GM12878 (cell line): ENCODE results near the gene LY6G5B. TPM values are rescaled to one million over a fixed set of nuclear protein-coding genes. Genes with fewer than 3 reads are reported as not detected.

ENCODE experiments used
- ATAC-seq: fragments of 200-7000 bp; cut with Tn5 transposase; 3 replicates; pipeline ENCODE4 v1.9.1; 2020; ENCODE audit warnings: mild to moderate bottlenecking, moderate library complexity
- BruUV-seq: library from RNA; stranded (reverse); fragments of 400-500 nt; replicated peaks from 2 replicates; lab custom pipeline; 2021; lab: Mats Ljungman, UMichigan
- CTCF ChIA-PET: fragments of 300-600 bp; sonication (Branson Sonifier 250); formaldehyde crosslinking; extraction: SDS; loops from one replicate; lab custom pipeline; 2021; ENCODE audit warnings: inconsistent platforms; lab: Yijun Ruan, JAX
- POLR2A ChIA-PET: fragments of 350-600 bp; formaldehyde crosslinking; extraction: SDS; loops from one replicate; lab custom pipeline; 2021; ENCODE audit warnings: inconsistent platforms; lab: Charles Lee
- RAD21 ChIA-PET: fragments of 300-600 bp; sonication (Branson Sonifier 250); formaldehyde crosslinking; loops from one replicate; lab custom pipeline; 2023; ENCODE audit warnings: antibody characterized with exemption; ENCODE audit not compliant: unreplicated experiment; lab: Charles Lee
- SMC1A ChIA-PET: fragments of 300-600 bp; sonication (Branson Sonifier 250); formaldehyde crosslinking; loops from one replicate; lab custom pipeline; 2023; ENCODE audit not compliant: unreplicated experiment, uncharacterized antibody; lab: Charles Lee
- DNase-seq: peaks from one replicate; pipeline ENCODE4 v3.0.0-alpha.2; 2011; ENCODE audit warnings: low read depth, low spot score
- FAIRE-seq: peaks from 3 replicates; lab custom pipeline; 2011; peaks lifted over from hg19 to GRCh38; lab: Jason Lieb, UNC
- H2AFZ ChIP-seq: 2 replicates; pipeline ENCODE4 v1.6.0; 2011; ENCODE audit warnings: low read depth, low read length, control low read depth; ENCODE audit not compliant: control insufficient read depth
- H3K27ac ChIP-seq: 2 replicates; pipeline ENCODE4 v1.5.1; 2011; ENCODE audit warnings: control low read depth; ENCODE audit not compliant: control insufficient read depth, insufficient read depth
- H3K27me3 ChIP-seq, 2 experiments: replicated peaks in 1 of 2; 2 replicates each; pipeline versions ENCODE4 v1.6.0 to v1.6.1; 2011; ENCODE audit warnings: low read length in 1 of 2; ENCODE audit not compliant: control insufficient read depth in 2 of 2, insufficient read depth in 2 of 2
- H3K36me3 ChIP-seq, 2 experiments: 2 replicates each; pipeline ENCODE4 v1.5.1; 2011; ENCODE audit warnings: low read length in 1 of 2; ENCODE audit not compliant: control insufficient read depth in 2 of 2, insufficient read depth in 2 of 2
- H3K4me1 ChIP-seq: 2 replicates; pipeline ENCODE4 v1.6.1; 2011; ENCODE audit warnings: mild to moderate bottlenecking, low read length, moderate library complexity, mixed read lengths; ENCODE audit not compliant: control insufficient read depth, insufficient read depth
- H3K4me2 ChIP-seq: 2 replicates; pipeline ENCODE4 v1.6.0; 2011; ENCODE audit warnings: control low read depth; ENCODE audit not compliant: control insufficient read depth, insufficient read depth
- H3K4me3 ChIP-seq: fragments of 200-600 bp; sonication (generic); 2 replicates; pipeline ENCODE4 v1.5.1; 2016
- H3K79me2 ChIP-seq: 2 replicates; pipeline ENCODE4 v1.6.0; 2011; ENCODE audit warnings: low read length; ENCODE audit not compliant: control insufficient read depth, insufficient read depth
- H3K9ac ChIP-seq: 2 replicates; pipeline ENCODE4 v1.8.0; 2011; ENCODE audit warnings: low read length, control low read depth, mixed read lengths; ENCODE audit not compliant: control insufficient read depth, insufficient read depth
- H3K9me3 ChIP-seq: replicated peaks from 3 replicates; pipeline ENCODE4 v1.5.1; 2011; ENCODE audit warnings: mild to moderate bottlenecking, low read length; ENCODE audit not compliant: control insufficient read depth, insufficient read depth
- H4K20me1 ChIP-seq: 2 replicates; pipeline ENCODE4 v1.6.0; 2011; ENCODE audit not compliant: control insufficient read depth, insufficient read depth
- ASH2L ChIP-seq: fragments of 300-600, 200-600 bp; sonication (generic); IDR thresholded peaks from 2 replicates; pipeline ENCODE4 v1.6.1; 2017; ENCODE audit warnings: low read depth, mild to moderate bottlenecking, borderline replicate concordance
- CREB1 ChIP-seq: IDR thresholded peaks from 2 replicates; pipeline ENCODE4 v1.6.1; 2012; ENCODE audit warnings: low read depth, mild to moderate bottlenecking, inconsistent platforms
- CREM ChIP-seq: IDR thresholded peaks from 2 replicates; pipeline ENCODE4 v1.6.1; 2014; ENCODE audit warnings: antibody characterized with exemption, low read depth
- NR2C1 ChIP-seq: fragments of 450-650 bp; IDR thresholded peaks from 2 replicates; pipeline ENCODE4 v1.6.1; 2017; ENCODE audit warnings: antibody characterized with exemption, mild to moderate bottlenecking, moderate library complexity
- NR2F1 ChIP-seq: fragments of 450-650 bp; conservative IDR thresholded peaks from 2 replicates; pipeline ENCODE4 v1.6.1; 2017; ENCODE audit warnings: mild to moderate bottlenecking
- RELA ChIP-seq: fragments of 450-650 bp; IDR thresholded peaks from 2 replicates; pipeline ENCODE4 v1.8.0; 2014; ENCODE audit warnings: borderline replicate concordance; ENCODE audit not compliant: partially characterized antibody
- SMC3 ChIP-seq: IDR thresholded peaks from 2 replicates; pipeline ENCODE4 v1.6.1; 2011; ENCODE audit warnings: low read length, improper control_type of control experiment, borderline replicate concordance
- SUPT20H ChIP-seq: IDR thresholded peaks from 2 replicates; pipeline ENCODE4 v1.6.1; 2011; ENCODE audit warnings: low read depth, mild to moderate bottlenecking, low read length, moderate library complexity, borderline replicate concordance; ENCODE audit not compliant: control insufficient read depth
- SUZ12 ChIP-seq: fragments of 200-600 bp; sonication (generic); IDR thresholded peaks from one replicate; pipeline ENCODE4 v1.6.1; 2018; ENCODE audit warnings: antibody characterized with exemption, mild to moderate bottlenecking; ENCODE audit not compliant: unreplicated experiment
- TCF12 ChIP-seq: IDR thresholded peaks from 2 replicates; pipeline ENCODE4 v1.6.1; 2011; ENCODE audit warnings: low read depth, mild to moderate bottlenecking, low read length
- ZNF217 ChIP-seq: fragments of 450-650 bp; IDR thresholded peaks from 2 replicates; pipeline ENCODE4 v1.6.1; 2017; ENCODE audit warnings: antibody characterized with exemption, mild to moderate bottlenecking
- WGBS: methylation state at CpG from one replicate; pipeline ENCODE4 v1.1.6; 2016; ENCODE audit warnings: low lambda C conversion rate; ENCODE audit not compliant: insufficient replicate concordance, insufficient coverage; ENCODE audit errors: missing lambda C conversion rate; 5-methylcytosine and 5-hydroxymethylcytosine counted together
- in situ Hi-C: fragments of 300-500 bp; cut with MboI; formaldehyde crosslinking; loops from 9 replicates; pipeline ENCODE4 v1.14.3; 2018; ENCODE audit warnings: mixed read lengths
- intact Hi-C: fragments of 100-400 bp; cut with micrococcal nuclease; formaldehyde crosslinking; loops from one replicate; pipeline ENCODE4 v1.14.2; 2022; ENCODE audit not compliant: unreplicated experiment
- polyA plus RNA-seq, 11 experiments: library from polyadenylated mRNA; depleted of rRNA in 4 of 11; unstranded in 6 of 11; stranded (reverse) in 5 of 11; fragments of >200 nt; fragmentation: Nextera tagmentation in 4 of 11; fragmentation: Illumina TruSeq in 1 of 11; extraction: Ambion mirVana in 4 of 11; extraction: Trizol in 1 of 11; gene quantifications; 1 replicate in 1 of 11; 2 replicates in 10 of 11; pipeline versions ENCODE4 v1.2.1 to v1.2.3, GENCODE V29; 2011 to 2016; ENCODE audit warnings: inconsistent platforms in 2 of 11, missing spikeins in 2 of 11, low read depth in 1 of 11
- total RNA-seq, 4 experiments: library from RNA; depleted of rRNA in 3 of 4; stranded (reverse); fragments of >200 nt in 3 of 4; fragmentation: Illumina TruSeq in 1 of 4; extraction: Trizol in 1 of 4; gene quantifications; 2 replicates each; pipeline versions ENCODE4 v1.2.1 to v1.2.3, GENCODE V29; 2013 to 2021
- TF ChIP-seq, protein P1 (sequence below), 3 experiments: IDR thresholded peaks in 2 of 3; conservative IDR thresholded peaks in 1 of 3; 2 replicates each; pipeline ENCODE4 v1.5.1; 2011; ENCODE audit warnings: low read depth in 3 of 3, low read length in 3 of 3, mild to moderate bottlenecking in 3 of 3, control low read depth in 2 of 3, moderate library complexity in 2 of 3, inconsistent platforms in 1 of 3, mixed read lengths in 1 of 3; ENCODE audit not compliant: control insufficient read depth in 2 of 3, insufficient read depth in 1 of 3; ENCODE audit errors: extremely low read depth in 1 of 3
- TF ChIP-seq, protein P2 (sequence below): IDR thresholded peaks from 2 replicates; pipeline ENCODE4 v1.6.1; 2012; ENCODE audit warnings: low read depth, low read length, improper control_type of control experiment

Gene LY6G5B
- total and polyA plus RNA-seq, 10 of the 15 experiments (the other 5 are each of a cell fraction or from before 2014, with no cell fraction given): 3.2 to 16.5 (median 7.5) TPM

DNA sequence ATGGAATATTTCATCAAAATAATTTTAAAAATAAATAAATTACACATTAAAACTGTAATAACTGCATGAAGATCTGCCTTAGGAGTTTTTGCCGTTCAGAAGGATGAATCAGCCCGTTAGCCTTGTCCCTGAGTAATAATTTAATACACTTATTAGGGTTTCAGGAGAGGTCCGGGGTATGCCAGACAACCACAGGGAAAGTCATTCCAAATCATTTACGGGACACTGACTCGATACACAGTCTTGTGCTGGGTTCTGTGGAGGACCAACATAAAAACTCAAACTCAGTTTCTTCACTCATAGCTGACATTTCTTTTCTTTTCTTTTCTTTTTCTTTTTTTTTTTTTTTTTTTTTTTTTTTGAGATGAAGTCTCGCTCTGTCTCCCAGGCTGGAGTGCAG is 36.2 kb downstream of the LY6G5B start (continued):
- TF ChIP-seq, protein P1, sequence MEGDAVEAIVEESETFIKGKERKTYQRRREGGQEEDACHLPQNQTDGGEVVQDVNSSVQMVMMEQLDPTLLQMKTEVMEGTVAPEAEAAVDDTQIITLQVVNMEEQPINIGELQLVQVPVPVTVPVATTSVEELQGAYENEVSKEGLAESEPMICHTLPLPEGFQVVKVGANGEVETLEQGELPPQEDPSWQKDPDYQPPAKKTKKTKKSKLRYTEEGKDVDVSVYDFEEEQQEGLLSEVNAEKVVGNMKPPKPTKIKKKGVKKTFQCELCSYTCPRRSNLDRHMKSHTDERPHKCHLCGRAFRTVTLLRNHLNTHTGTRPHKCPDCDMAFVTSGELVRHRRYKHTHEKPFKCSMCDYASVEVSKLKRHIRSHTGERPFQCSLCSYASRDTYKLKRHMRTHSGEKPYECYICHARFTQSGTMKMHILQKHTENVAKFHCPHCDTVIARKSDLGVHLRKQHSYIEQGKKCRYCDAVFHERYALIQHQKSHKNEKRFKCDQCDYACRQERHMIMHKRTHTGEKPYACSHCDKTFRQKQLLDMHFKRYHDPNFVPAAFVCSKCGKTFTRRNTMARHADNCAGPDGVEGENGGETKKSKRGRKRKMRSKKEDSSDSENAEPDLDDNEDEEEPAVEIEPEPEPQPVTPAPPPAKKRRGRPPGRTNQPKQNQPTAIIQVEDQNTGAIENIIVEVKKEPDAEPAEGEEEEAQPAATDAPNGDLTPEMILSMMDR (IDR thresholded peaks at IDR 0.05 in 2 of 3, conservative IDR thresholded peaks at IDR 0.05 in 1 of 3; ENCODE audit: control insufficient read depth in 2 of 3, extremely low read depth in 1 of 3, insufficient read depth in 1 of 3, low read depth in 3 of 3, low read length in 3 of 3): no peak
- TF ChIP-seq SUZ12 (no peak), RELA (no peak), ASH2L (no peak)

DNA sequence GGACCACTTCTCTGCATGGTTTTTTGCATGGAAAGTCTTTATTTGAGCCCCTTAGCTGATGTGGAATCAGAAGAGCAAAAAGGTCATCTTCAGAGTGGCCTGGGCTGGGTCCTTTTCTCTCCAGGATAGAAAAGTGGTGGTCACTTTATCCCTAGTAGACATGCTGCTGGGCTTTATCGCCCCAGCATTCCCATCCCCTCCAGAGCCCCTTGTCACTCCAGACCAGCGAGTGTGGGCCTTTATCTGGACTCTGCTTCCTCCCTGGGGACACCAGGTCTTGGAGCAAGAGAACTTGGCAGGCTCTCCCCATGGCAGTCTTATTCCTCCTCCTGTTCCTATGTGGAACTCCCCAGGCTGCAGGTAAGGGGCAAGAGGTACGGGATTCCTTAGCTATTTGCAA is 36.8 kb downstream of the LY6G5B start, which contains the start of gene LY6G6F:
TSS of gene LY6G6F (plus strand) at position 268 of the 400 bp plus-strand sequence. CDS start at position 309, 41 bp downstream.
- peaks cover 11% of the 10 kb centered on the region for H3K79me2 ChIP-seq
- H3K27ac ChIP-seq: no peak within 1 kb of the TSS
- ChIA-PET SMC1A (interaction anchor here (0.6 to 0.7 kb wide), 2 partner anchors 13 to 18 kb away, joined by 3 read pairs; no protein-coding TSS in a partner anchor), RAD21 (interaction anchor here (0.6 kb wide), 1 partner anchor 223 kb away, joined by 3 read pairs; no protein-coding TSS in a partner anchor), CTCF (interaction anchor here (0.9 to 1.1 kb wide), 2 partner anchors 13 to 63 kb away, joined by 3 to 5 read pairs; no protein-coding TSS in a partner anchor), POLR2A (interaction anchor here (0.5 to 1.2 kb wide), 2 partner anchors 25 to 87 kb away, joined by 3 read pairs; no protein-coding TSS in a partner anchor)
- TF ChIP-seq NR2C1: no peak
- TF ChIP-seq SMC3: no peak
- TF ChIP-seq SUPT20H: no peak
- TF ChIP-seq, protein P2, sequence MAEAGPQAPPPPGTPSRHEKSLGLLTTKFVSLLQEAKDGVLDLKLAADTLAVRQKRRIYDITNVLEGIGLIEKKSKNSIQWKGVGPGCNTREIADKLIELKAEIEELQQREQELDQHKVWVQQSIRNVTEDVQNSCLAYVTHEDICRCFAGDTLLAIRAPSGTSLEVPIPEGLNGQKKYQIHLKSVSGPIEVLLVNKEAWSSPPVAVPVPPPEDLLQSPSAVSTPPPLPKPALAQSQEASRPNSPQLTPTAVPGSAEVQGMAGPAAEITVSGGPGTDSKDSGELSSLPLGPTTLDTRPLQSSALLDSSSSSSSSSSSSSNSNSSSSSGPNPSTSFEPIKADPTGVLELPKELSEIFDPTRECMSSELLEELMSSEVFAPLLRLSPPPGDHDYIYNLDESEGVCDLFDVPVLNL: no peak
- no peak for TF ChIP-seq NR2F1
- TF ChIP-seq CREB1: no peak
- TF ChIP-seq CREM: no peak
- no peak for TF ChIP-seq TCF12
- no peak for TF ChIP-seq ZNF217
- no TSS peak for BruUV-seq
- intact Hi-C loops (no loop called here), in situ Hi-C loops (no loop called here)
- DNase-seq (no peak), FAIRE-seq (no peak), ATAC-seq (no peak)
- H3K4me3 ChIP-seq: no peak within 1 kb of the TSS
- H3K27me3 ChIP-seq: no peaks in the 10 kb centered on the region; a peak in 1 of 4 replicates
- no peak within 1 kb of the TSS for H3K4me2 ChIP-seq
- H3K9ac ChIP-seq: no peak within 1 kb of the TSS
- WGBS: 45% methylated on average over 3 of the region's 3 CpGs
- no peak within 1 kb of the TSS for H2AFZ ChIP-seq
- peaks cover 5% of the 10 kb centered on the region; the same call in 1 of the 2 replicates for H3K4me1 ChIP-seq
- H3K9me3 ChIP-seq: no peaks in the 10 kb centered on the region
- no peaks in the 10 kb centered on the region for H3K36me3 ChIP-seq
- H4K20me1 ChIP-seq: no peaks in the 10 kb centered on the region
